GM12873 (cell line): ENCODE results near the gene WDPCP.

Experiments
- TF ChIP-seq, protein P1 (sequence below): IDR thresholded peaks from 2 replicates; pipeline ENCODE4 v1.5.1; 2012; ENCODE audit warnings: low read depth, mild to moderate bottlenecking, moderate library complexity, low read length, control low read depth; ENCODE audit not compliant: insufficient read depth; ENCODE audit errors: missing control alignments

WDPCP gene

GRCh38 chr2:63598981-63599380 lies 10.7 kb upstream of the WDPCP start:
- TF ChIP-seq, protein P1, sequence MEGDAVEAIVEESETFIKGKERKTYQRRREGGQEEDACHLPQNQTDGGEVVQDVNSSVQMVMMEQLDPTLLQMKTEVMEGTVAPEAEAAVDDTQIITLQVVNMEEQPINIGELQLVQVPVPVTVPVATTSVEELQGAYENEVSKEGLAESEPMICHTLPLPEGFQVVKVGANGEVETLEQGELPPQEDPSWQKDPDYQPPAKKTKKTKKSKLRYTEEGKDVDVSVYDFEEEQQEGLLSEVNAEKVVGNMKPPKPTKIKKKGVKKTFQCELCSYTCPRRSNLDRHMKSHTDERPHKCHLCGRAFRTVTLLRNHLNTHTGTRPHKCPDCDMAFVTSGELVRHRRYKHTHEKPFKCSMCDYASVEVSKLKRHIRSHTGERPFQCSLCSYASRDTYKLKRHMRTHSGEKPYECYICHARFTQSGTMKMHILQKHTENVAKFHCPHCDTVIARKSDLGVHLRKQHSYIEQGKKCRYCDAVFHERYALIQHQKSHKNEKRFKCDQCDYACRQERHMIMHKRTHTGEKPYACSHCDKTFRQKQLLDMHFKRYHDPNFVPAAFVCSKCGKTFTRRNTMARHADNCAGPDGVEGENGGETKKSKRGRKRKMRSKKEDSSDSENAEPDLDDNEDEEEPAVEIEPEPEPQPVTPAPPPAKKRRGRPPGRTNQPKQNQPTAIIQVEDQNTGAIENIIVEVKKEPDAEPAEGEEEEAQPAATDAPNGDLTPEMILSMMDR, result no peak

GRCh38 chr2:63596401-63596883 lies 8.2 kb upstream of the WDPCP start:
- TF ChIP-seq, protein P1, result no peak

GRCh38 chr2:63594660-63595059 lies 6.4 kb upstream of the WDPCP start:
- TF ChIP-seq, protein P1, result peak; percentile 18

DNA sequence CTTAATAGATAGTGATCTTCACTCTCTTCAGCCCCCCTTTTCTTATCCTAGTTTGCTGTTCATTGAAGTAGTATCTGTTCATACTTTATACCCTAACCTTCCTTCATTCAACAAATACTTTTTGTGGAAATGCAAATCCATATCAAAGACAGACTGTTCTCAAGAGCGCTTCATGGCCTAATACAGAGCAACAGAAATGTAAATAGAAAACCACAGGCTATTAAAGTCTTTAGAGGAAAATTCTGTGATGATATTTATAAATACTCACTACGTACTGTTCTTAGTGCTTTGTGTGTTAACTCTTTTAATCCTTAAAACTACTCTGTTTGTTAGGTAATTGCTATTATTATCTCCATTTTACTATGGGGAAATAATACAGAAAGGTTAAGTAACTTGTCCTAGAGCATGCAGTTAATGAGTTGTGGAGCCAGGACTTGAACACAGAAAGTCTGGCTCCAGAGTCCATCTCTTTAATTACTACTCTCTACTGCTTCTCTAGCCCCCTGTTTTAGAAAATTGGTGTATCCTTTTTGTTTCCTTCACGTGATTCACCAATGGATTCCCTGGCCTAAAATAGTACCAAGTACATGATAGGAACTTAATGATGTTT lies 3.4 kb upstream of the WDPCP start:
- TF ChIP-seq, protein P1, result no peak

DNA sequence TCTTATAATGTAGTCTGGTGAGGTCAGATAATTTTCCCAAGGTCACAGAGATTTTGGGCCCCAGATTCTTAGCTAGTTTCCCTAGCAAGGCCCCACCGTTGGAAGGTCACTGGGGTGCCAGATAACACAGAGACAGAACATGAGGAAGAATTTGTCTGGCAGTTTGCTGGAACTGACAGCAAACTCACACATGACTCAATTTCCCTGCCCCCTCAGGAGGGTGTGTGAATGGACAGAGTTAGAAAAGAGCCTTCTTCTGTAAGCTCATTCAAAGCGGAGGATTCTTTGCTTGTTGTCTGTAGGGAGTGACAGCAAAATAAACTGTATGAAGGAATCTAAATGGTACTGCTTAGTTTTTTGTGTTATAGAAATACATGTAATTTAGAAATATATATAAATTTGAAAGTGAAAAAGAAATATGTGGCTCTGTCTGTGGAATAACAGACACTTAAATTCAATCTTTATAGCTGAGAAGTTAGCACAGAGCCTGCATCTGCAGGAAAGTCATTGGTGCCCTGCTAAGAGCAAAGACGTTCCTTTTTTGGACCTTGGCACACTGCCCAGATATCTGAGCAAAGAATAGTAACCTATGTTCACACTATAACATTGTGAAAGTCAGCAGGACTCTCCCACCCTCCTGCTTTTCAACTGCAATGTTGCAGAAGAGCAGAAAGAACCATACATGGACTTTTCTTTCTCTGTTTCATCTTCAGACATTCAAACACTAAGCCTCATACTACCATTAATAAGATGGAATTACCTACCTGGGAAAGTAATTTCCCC lies 2.5 kb upstream of the WDPCP start:
- TF ChIP-seq, protein P1, result no peak

DNA sequence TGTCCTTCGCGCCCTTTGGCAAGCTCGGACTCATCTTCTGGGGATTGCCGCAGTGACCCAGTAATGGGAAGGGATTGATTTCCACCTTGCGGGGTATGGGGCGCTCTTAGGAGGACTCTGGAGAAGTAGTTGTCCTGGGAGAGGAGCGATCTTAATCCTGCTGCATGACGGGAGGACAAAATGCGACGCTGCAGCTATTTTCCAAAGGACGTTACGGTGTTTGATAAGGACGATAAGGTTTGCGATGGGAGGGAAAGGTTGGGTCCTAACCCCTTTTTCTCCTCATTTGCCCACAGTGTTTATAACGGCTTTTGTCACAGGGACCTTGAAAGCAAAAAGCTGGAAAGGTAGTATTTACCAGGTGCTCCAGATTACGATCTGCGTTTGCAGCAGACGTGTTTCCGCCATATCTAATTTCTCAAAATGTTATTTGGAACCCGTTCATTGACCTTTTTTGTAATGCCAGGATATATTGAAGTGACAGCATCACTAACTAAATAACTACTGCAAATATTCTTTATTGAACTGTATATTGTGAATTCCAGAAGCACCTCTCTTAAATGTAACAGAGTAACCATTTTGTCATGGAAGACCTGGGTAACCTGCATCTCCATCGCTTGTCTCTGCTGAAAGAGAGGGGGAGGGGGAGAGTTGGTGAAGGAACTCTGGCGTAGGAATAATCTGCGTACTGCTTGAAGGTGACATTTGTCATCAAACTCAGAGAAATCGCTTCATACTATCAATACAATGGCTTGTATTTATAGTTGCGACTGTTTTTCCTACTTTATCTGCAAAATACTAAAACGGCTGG lies 1.1 kb upstream of the WDPCP start:
- TF ChIP-seq, protein P1, result no peak
